Trophoblast cell (in vitro differentiated cells and primary cell): ENCODE data around the gene FKBP10.

ENCODE experiments used
- DNase-seq, 2 donors: peaks; one replicate each; pipeline ENCODE4 v3.0.0-alpha.2; 2016
- H2AFZ ChIP-seq: 2 replicates; pipeline ENCODE4 v1.6.1; 2013; ENCODE audit warnings: low read length, moderate library complexity, mild to moderate bottlenecking; ENCODE audit not compliant: insufficient read depth, poor library complexity
- H2AK5ac ChIP-seq: 2 replicates; pipeline ENCODE4 v1.6.1; 2013; ENCODE audit warnings: mild to moderate bottlenecking, low read length
- H2BK120ac ChIP-seq: 2 replicates; pipeline ENCODE4 v1.6.1; 2013; ENCODE audit warnings: low read length, mild to moderate bottlenecking, moderate library complexity; ENCODE audit not compliant: insufficient read depth, poor library complexity
- H2BK12ac ChIP-seq: 2 replicates; pipeline ENCODE4 v1.6.1; 2013; ENCODE audit warnings: mild to moderate bottlenecking, low read length, moderate library complexity
- H2BK5ac ChIP-seq: 2 replicates; pipeline ENCODE4 v1.6.1; 2013; ENCODE audit warnings: low read length, low read depth, moderate library complexity, mild to moderate bottlenecking; ENCODE audit not compliant: poor library complexity
- H3K14ac ChIP-seq: 2 replicates; pipeline ENCODE4 v1.6.1; 2013; ENCODE audit warnings: mild to moderate bottlenecking, low read length
- H3K18ac ChIP-seq: 2 replicates; pipeline ENCODE4 v1.6.1; 2013; ENCODE audit warnings: mild to moderate bottlenecking, low read length
- H3K23ac ChIP-seq: 2 replicates; pipeline ENCODE4 v1.6.1; 2013; ENCODE audit warnings: low read length
- H3K27ac ChIP-seq: 2 replicates; pipeline ENCODE4 v1.5.1; 2013; ENCODE audit warnings: low read depth, mild to moderate bottlenecking, inconsistent platforms, low read length, moderate library complexity
- H3K27me3 ChIP-seq: 2 replicates; pipeline ENCODE4 v1.6.1; 2013; ENCODE audit warnings: inconsistent platforms, mild to moderate bottlenecking, low read length, moderate library complexity; ENCODE audit not compliant: insufficient read depth
- H3K36me3 ChIP-seq, 2 experiments: 1 replicate in 1 of 2; 2 replicates in 1 of 2; pipeline ENCODE4 v1.6.1; 2013; ENCODE audit warnings: low read length in 2 of 2, mild to moderate bottlenecking in 2 of 2, moderate library complexity in 1 of 2; ENCODE audit not compliant: insufficient read depth in 2 of 2, control insufficient read depth in 1 of 2
- H3K4ac ChIP-seq: 2 replicates; pipeline ENCODE4 v1.6.1; 2013; ENCODE audit warnings: low read depth, mild to moderate bottlenecking, low read length, moderate library complexity
- H3K4me1 ChIP-seq, 2 experiments: 1 replicate in 1 of 2; 2 replicates in 1 of 2; pipeline ENCODE4 v1.6.1; 2013; ENCODE audit warnings: low read length in 2 of 2, mild to moderate bottlenecking in 2 of 2, moderate library complexity in 1 of 2; ENCODE audit not compliant: insufficient read depth in 2 of 2, control insufficient read depth in 1 of 2
- H3K4me2 ChIP-seq: 2 replicates; pipeline ENCODE4 v1.6.1; 2013; ENCODE audit warnings: inconsistent platforms, mild to moderate bottlenecking, low read length, moderate library complexity
- H3K4me3 ChIP-seq: 2 replicates; pipeline ENCODE4 v1.5.1; 2013; ENCODE audit warnings: mild to moderate bottlenecking, low read depth, low read length, inconsistent platforms
- H3K79me1 ChIP-seq: one replicate; pipeline ENCODE4 v1.6.1; 2013; ENCODE audit warnings: low read length
- H3K79me2 ChIP-seq: 2 replicates; pipeline ENCODE4 v1.6.1; 2013; ENCODE audit warnings: low read length, mild to moderate bottlenecking; ENCODE audit not compliant: control insufficient read depth, insufficient read depth, poor library complexity
- H3K9ac ChIP-seq: 2 replicates; pipeline ENCODE4 v1.6.1; 2013; ENCODE audit warnings: mild to moderate bottlenecking, low read length
- H3K9me3 ChIP-seq: 2 replicates; pipeline ENCODE4 v1.6.1; 2013; ENCODE audit warnings: low read depth, mild to moderate bottlenecking, control low read depth, inconsistent platforms, low read length; ENCODE audit not compliant: insufficient read depth
- H4K12ac ChIP-seq: 2 replicates; pipeline ENCODE4 v1.6.1; 2013; ENCODE audit warnings: low read depth, mild to moderate bottlenecking, low read length, moderate library complexity
- H4K8ac ChIP-seq: 2 replicates; pipeline ENCODE4 v1.6.1; 2013; ENCODE audit warnings: low read depth, mild to moderate bottlenecking, low read length, moderate library complexity
- H4K91ac ChIP-seq: one replicate; pipeline ENCODE4 v1.6.1; 2013; ENCODE audit warnings: low read depth, mild to moderate bottlenecking, low read length, moderate library complexity
- WGBS: extraction: QIAGEN DNeasy Blood & Tissue Kit; methylation state at CpG from one replicate; pipeline ENCODE4 v1.1.7; 2013; ENCODE audit warnings: missing lambda C conversion rate; ENCODE audit not compliant: insufficient read length, insufficient coverage; ENCODE audit errors: extremely low coverage; 5-methylcytosine and 5-hydroxymethylcytosine counted together

The FKBP10 gene

GRCh38 chr17:41803049-41804020 is 9.5 kb upstream of the FKBP10 start:
- Histone ChIP-seq H3K4ac (no peak overlapping the region), H3K14ac (no peak overlapping the region), H2AFZ (no peak overlapping the region), H3K18ac (no peak overlapping the region), H3K27ac (no peak overlapping the region), H3K36me3 (peaks cover 3 to 16% of the 10 kb centered on the region in 2 experiments), H3K4me3 (no peak overlapping the region), H2AK5ac (no peak overlapping the region), H3K9ac (no peak overlapping the region), H4K91ac (no peak overlapping the region), H3K79me2 (no peaks in the 10 kb centered on the region), H3K4me1 (peaks cover 9 to 16% of the 10 kb centered on the region in 2 experiments), H2BK120ac (no peak overlapping the region), H3K27me3 (no peaks in the 10 kb centered on the region), H3K79me1 (peaks cover 6% of the 10 kb centered on the region), H3K4me2 (no peak overlapping the region), H4K8ac (no peak overlapping the region), H2BK12ac (no peak overlapping the region), H2BK5ac (no peak overlapping the region), H3K9me3 (no peaks in the 10 kb centered on the region), H3K23ac (no peak overlapping the region), H4K12ac (no peak overlapping the region)
- DNase-seq, result no peak
- WGBS, result no CpG with 5 or more reads among the region's 24 CpGs

- Histone ChIP-seq H3K9me3 (no peaks in the 10 kb centered on the region), H3K23ac (no peak overlapping the region), H4K8ac (no peak overlapping the region), H3K79me1 (peaks cover 7% of the 10 kb centered on the region), H2BK12ac (no peak overlapping the region), H3K27ac (no peak overlapping the region), H3K36me3 (peaks cover 2 to 15% of the 10 kb centered on the region in 2 experiments), H3K18ac (no peak overlapping the region), H3K4me3 (no peak overlapping the region), H3K4me2 (no peak overlapping the region), H3K4ac (no peak overlapping the region), H3K9ac (no peak overlapping the region), H4K91ac (no peak overlapping the region), H3K4me1 (peaks cover 6 to 8% of the 10 kb centered on the region in 2 experiments), H2BK120ac (no peak overlapping the region), H3K27me3 (no peaks in the 10 kb centered on the region), H2BK5ac (no peak overlapping the region), H3K79me2 (peaks cover 2% of the 10 kb centered on the region), H4K12ac (no peak overlapping the region), H2AK5ac (no peak overlapping the region), H3K14ac (no peak overlapping the region), H2AFZ (no peak overlapping the region)
- no peak for DNase-seq
- WGBS, result no CpG with 5 or more reads among the region's 8 CpGs
Measured at GRCh38 chr17:41806685-41807445, 5.9 kb upstream of the FKBP10 start.

DNA sequence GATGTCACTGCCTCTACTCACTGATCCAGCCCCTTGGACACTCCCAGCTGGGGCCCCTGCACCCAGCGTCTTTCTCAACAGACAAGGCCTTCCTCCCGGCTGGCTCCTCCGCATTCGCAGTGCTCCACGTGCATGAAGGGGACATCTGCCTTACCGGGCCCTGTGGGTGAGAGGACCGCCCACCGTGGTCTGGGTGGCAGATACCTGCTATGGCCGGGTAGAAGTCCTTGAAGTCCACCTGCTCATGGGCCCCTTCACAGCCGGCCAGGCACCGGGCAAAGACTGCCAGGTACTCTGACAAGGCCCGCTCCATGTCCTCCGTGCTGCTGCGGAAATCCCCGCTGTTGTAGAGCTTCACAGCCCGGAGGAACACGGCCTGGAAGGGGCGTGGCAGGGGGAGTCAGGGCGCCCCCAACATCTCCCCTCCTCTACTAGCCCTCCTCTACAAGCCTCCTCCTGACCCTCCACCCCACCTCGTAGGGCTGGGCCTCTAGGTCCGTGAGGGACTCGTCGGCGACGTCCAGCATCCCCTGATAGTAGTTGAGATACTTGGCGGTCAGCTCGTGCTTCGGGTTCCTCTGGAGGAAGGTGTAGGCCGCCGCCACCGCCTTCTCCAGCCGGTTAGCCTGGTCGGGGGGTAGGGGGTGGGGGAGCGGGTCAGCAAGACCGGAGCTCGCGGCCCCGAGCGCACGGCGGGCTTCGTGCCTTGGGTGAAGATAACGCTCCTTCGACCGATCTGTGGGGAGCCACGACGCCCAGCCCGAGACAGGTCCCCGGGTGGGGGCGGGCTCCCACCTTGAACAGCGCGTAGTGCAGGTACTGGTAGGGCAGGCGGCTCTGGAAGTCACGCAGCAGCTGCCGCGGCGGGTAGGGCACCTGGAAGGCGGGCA is 1.9 kb upstream of the FKBP10 start:
- no peak for DNase-seq
- Histone ChIP-seq H3K27ac (peak overlapping the region; percentile 51), H4K8ac (peak overlapping the region; percentile 21), H3K4ac (peak overlapping the region; percentile 23), H3K4me3 (peak overlapping the region; percentile 89), H4K12ac (peak overlapping the region; percentile 49), H3K27me3 (no peaks in the 10 kb centered on the region), H3K23ac (no peak overlapping the region), H2AK5ac (peak overlapping the region; percentile 19), H3K4me1 (peaks cover 14 to 19% of the 10 kb centered on the region in 2 experiments), H4K91ac (peak overlapping the region; percentile 83), H3K18ac (peak overlapping the region; percentile 80), H2BK120ac (no peak overlapping the region), H3K14ac (peak overlapping the region; percentile 78), H3K4me2 (peak overlapping the region; percentile 74), H2BK12ac (peak overlapping the region; percentile 20), H3K79me2 (peaks cover 11% of the 10 kb centered on the region), H3K79me1 (peaks cover 21% of the 10 kb centered on the region), H3K9me3 (no peaks in the 10 kb centered on the region), H3K9ac (peak overlapping the region; percentile 89), H3K36me3 (peaks cover 0 to 10% of the 10 kb centered on the region in 2 experiments), H2AFZ (peak overlapping the region; percentile 51), H2BK5ac (peak overlapping the region; percentile 8)
- no CpG with 5 or more reads among the region's 58 CpGs for WGBS
